Choroid plexus epithelial cell (primary cell): Measurements from ENCODE around the gene ENHO.
A peak's percentile ranks its signal among the peaks of the same experiment; 100 is the strongest.

Experiments
- DNase-seq: peaks from one replicate; pipeline ENCODE4 v3.0.0-alpha.2; 2010; ENCODE audit warnings: low read depth
- H3K4me3 ChIP-seq: 2 replicates; pipeline ENCODE4 v1.5.1; 2011; ENCODE audit warnings: low read depth, mild to moderate bottlenecking, control low read depth, low read length, moderate library complexity
- CTCF ChIP-seq: conservative IDR thresholded peaks from 2 replicates; pipeline ENCODE4 v1.5.1; 2011; ENCODE audit warnings: low read depth, mild to moderate bottlenecking, control low read depth, inconsistent platforms, low read length, moderate library complexity

The ENHO gene

GRCh38 chr9:34501372-34501771, 21.4 kb downstream of the ENHO start:
- TF ChIP-seq CTCF: no peak
- DNase-seq: no peak
- no peak overlapping the region for H3K4me3 ChIP-seq

- H3K4me3 ChIP-seq: no peak overlapping the region
- peak; percentile 100 for TF ChIP-seq CTCF
- peak; percentile 47 for DNase-seq
Measured at GRCh38 chr9:34500623-34501267, 22.0 kb downstream of the ENHO start.

GRCh38 chr9:34499076-34499475, 23.7 kb downstream of the ENHO start:
- DNase-seq: no peak
- no peak for TF ChIP-seq CTCF
- no peak overlapping the region for H3K4me3 ChIP-seq

GRCh38 chr9:34498553-34498952, 24.2 kb downstream of the ENHO start:
- H3K4me3 ChIP-seq: no peak overlapping the region
- no peak for DNase-seq
- no peak for TF ChIP-seq CTCF

- no peak overlapping the region for H3K4me3 ChIP-seq
- DNase-seq: no peak
- TF ChIP-seq CTCF: no peak
Measured at GRCh38 chr9:34496149-34496712, 26.6 kb downstream of the ENHO start.

- DNase-seq: peak; percentile 61
- no peak for TF ChIP-seq CTCF
- H3K4me3 ChIP-seq: no peak overlapping the region
Measured at GRCh38 chr9:34493972-34494535, 28.7 kb downstream of the ENHO start.

- no peak overlapping the region for H3K4me3 ChIP-seq
- no peak for TF ChIP-seq CTCF
- DNase-seq: no peak
Measured at GRCh38 chr9:34492051-34492450, 30.7 kb downstream of the ENHO start.
